SK-N-SH (cell line): Measurements from ENCODE around the gene CCN6. TPM values are rescaled to one million over a fixed set of nuclear protein-coding genes. Genes with fewer than 3 reads are reported as not detected.

Experiments
- CTCF ChIA-PET: fragments of 300-600, 350-600 bp; formaldehyde crosslinking; extraction: SDS; loops from one replicate; lab custom pipeline; 2021; lab: Yijun Ruan, JAX
- POLR2A ChIA-PET: fragments of 350-600 bp; sonication (Branson Sonifier 250); formaldehyde crosslinking; extraction: SDS; loops from one replicate; lab custom pipeline; 2020; ENCODE audit warnings: antibody characterized with exemption, inconsistent platforms; lab: Yijun Ruan, JAX
- DNase-seq: peaks from one replicate; pipeline ENCODE4 v3.0.0; 2012
- H2AFZ ChIP-seq: fragments of 200-600 bp; sonication (generic); 2 replicates; pipeline ENCODE4 v1.8.1; 2016; ENCODE audit warnings: antibody characterized with exemption, mild to moderate bottlenecking, low read depth
- H3F3A ChIP-seq: fragments of 200-600 bp; sonication (generic); replicated peaks from 2 replicates; pipeline ENCODE3; 2016; ENCODE audit warnings: antibody characterized with exemption, mild to moderate bottlenecking; ENCODE audit not compliant: insufficient read depth
- H3K27ac ChIP-seq, 2 experiments: fragments of 200-500 bp in 1 of 2; fragments of 200-600 bp in 1 of 2; sonication (Bioruptor generic) in 1 of 2; sonication (generic), shearing (Covaris generic) in 1 of 2; 2 replicates each; pipeline versions ENCODE4 v1.5.1 to v1.6.1; 2014 to 2016; ENCODE audit warnings: low read depth in 2 of 2, inconsistent platforms in 1 of 2, low read length in 1 of 2, mild to moderate bottlenecking in 1 of 2, mixed read lengths in 1 of 2
- H3K27me3 ChIP-seq: fragments of 200-600 bp; sonication (generic), shearing (Covaris generic); 2 replicates; pipeline ENCODE4 v1.6.1; 2016; ENCODE audit warnings: mixed run types; ENCODE audit not compliant: insufficient read depth
- H3K36me3 ChIP-seq, 2 experiments: fragments of 200-500 bp in 1 of 2; fragments of 200-600 bp in 1 of 2; sonication (Bioruptor generic) in 1 of 2; sonication (generic) in 1 of 2; replicated peaks in 1 of 2; 2 replicates each; pipeline versions ENCODE3 to v1.5.1; 2014 to 2016; ENCODE audit warnings: low read length in 1 of 2, mild to moderate bottlenecking in 1 of 2; ENCODE audit not compliant: insufficient read depth in 2 of 2, control insufficient read depth in 1 of 2
- H3K4me1 ChIP-seq, 2 experiments: fragments of 200-500 bp in 1 of 2; fragments of 200-600 bp in 1 of 2; sonication (Bioruptor generic) in 1 of 2; sonication (generic), shearing (Covaris generic) in 1 of 2; 2 replicates each; pipeline versions ENCODE4 v1.5.1 to v1.6.1; 2014 to 2016; ENCODE audit warnings: low read depth in 1 of 2, low read length in 1 of 2, mixed run types in 1 of 2; ENCODE audit not compliant: insufficient read depth in 2 of 2, control insufficient read depth in 1 of 2
- H3K4me2 ChIP-seq: fragments of 200-600 bp; sonication (generic), shearing (Covaris generic); 2 replicates; pipeline ENCODE4 v1.6.1; 2017; ENCODE audit warnings: mixed run types
- H3K4me3 ChIP-seq, 2 experiments: fragments of 200-500 bp in 1 of 2; fragments of 200-600 bp in 1 of 2; sonication (Bioruptor generic) in 1 of 2; sonication (generic), shearing (Covaris generic) in 1 of 2; 2 replicates each; pipeline versions ENCODE4 v1.5.1 to v1.8.1; 2014 to 2016; ENCODE audit warnings: low read depth in 2 of 2, inconsistent platforms in 1 of 2, low read length in 1 of 2, mild to moderate bottlenecking in 1 of 2, mixed read lengths in 1 of 2, moderate library complexity in 1 of 2
- H3K79me2 ChIP-seq: fragments of 200-600 bp; sonication (generic); 2 replicates; pipeline ENCODE4 v1.8.1; 2017; ENCODE audit warnings: mild to moderate bottlenecking; ENCODE audit not compliant: insufficient read depth
- H3K9ac ChIP-seq: fragments of 200-600 bp; sonication (generic); 2 replicates; pipeline ENCODE4 v1.6.1; 2017; ENCODE audit warnings: mixed run types
- H3K9me2 ChIP-seq: fragments of 200-600 bp; sonication (generic); 2 replicates; pipeline ENCODE4 v1.6.1; 2017; ENCODE audit warnings: mixed run types
- H3K9me3 ChIP-seq: fragments of 200-600 bp; sonication (generic); 2 replicates; pipeline ENCODE4 v1.6.1; 2017; ENCODE audit warnings: mixed run types, mild to moderate bottlenecking, moderate library complexity
- H4K20me1 ChIP-seq: fragments of 200-600 bp; sonication (generic); 2 replicates; pipeline ENCODE4 v1.6.1; 2017; ENCODE audit warnings: mild to moderate bottlenecking, mixed run types; ENCODE audit not compliant: insufficient read depth
- CHD2 ChIP-seq: fragments of 150-350 bp; IDR thresholded peaks from 2 replicates; pipeline ENCODE4 v1.6.1; 2018; ENCODE audit warnings: low read length; ENCODE audit not compliant: partially characterized antibody
- ELF1 ChIP-seq: IDR thresholded peaks from 2 replicates; pipeline ENCODE4 v1.4.0; 2012
- NFIC ChIP-seq: IDR thresholded peaks from 2 replicates; pipeline ENCODE4 v1.4.0; 2012; ENCODE audit warnings: borderline replicate concordance
- RFX5 ChIP-seq: IDR thresholded peaks from 2 replicates; pipeline ENCODE4 v1.6.1; 2012; ENCODE audit warnings: mild to moderate bottlenecking, improper control_type of control experiment, low read length
- SIN3A ChIP-seq: IDR thresholded peaks from 2 replicates; pipeline ENCODE4 v1.6.1; 2012; ENCODE audit warnings: low read depth, mild to moderate bottlenecking, low read length, moderate library complexity, borderline replicate concordance
- TAF1 ChIP-seq: IDR thresholded peaks from 2 replicates; pipeline ENCODE4 v1.6.1; 2012; ENCODE audit warnings: low read depth, mild to moderate bottlenecking, low read length, moderate library complexity, borderline replicate concordance
- TEAD4 ChIP-seq: IDR thresholded peaks from 2 replicates; pipeline ENCODE4 v1.4.0; 2012; ENCODE audit warnings: mild to moderate bottlenecking, borderline replicate concordance; ENCODE audit not compliant: insufficient read depth
- YY1 ChIP-seq: IDR thresholded peaks from 2 replicates; pipeline ENCODE4 v1.4.0; 2012; ENCODE audit warnings: low read depth, mild to moderate bottlenecking
- WGBS: methylation state at CpG from one replicate; pipeline ENCODE4 v1.1.6; 2017; ENCODE audit warnings: low lambda C conversion rate; 5-methylcytosine and 5-hydroxymethylcytosine counted together
- polyA plus RNA-seq, 3 experiments: library from polyadenylated mRNA; depleted of rRNA; stranded (reverse); fragments of >200 nt; gene quantifications; 2 replicates each; pipeline ENCODE4 v1.2.3, GENCODE V29; 2012
- TF ChIP-seq, protein P1 (sequence below): fragments of 200-600 bp; sonication (generic); IDR thresholded peaks from 2 replicates; pipeline ENCODE4 v1.6.1; 2017; ENCODE audit warnings: antibody characterized with exemption, mild to moderate bottlenecking, moderate library complexity
- TF ChIP-seq, protein P2 (sequence below): IDR thresholded peaks from 2 replicates; pipeline ENCODE4 v1.4.0; 2012; ENCODE audit warnings: low read depth, borderline replicate concordance

The CCN6 gene
- polyA plus RNA-seq, 1 of the 3 experiments (the other 2 are of a cell fraction), result not detected

DNA sequence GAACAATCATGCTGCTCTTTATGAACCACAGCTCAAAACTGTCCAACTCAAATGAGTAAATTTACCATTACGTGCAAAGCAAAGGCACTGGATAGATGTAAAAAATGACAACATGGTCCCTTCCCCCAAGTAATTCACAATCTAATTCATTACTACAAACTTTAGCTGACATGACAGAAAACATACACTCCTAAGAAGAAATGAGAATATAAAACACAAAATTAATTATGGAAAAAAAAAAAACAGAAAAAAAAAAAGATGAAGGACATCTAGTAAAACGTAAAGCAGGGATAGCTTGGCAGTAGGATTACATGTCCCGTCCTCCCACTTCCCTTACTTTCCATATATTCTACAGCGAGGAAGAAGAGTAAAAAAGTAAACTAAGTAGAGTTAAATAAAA, 27.7 kb downstream of the CCN6 start:
- H3K9me3 ChIP-seq, result no peaks in the 10 kb centered on the region
- CTCF ChIA-PET, result interaction anchor here (1.1 to 1.4 kb wide), 2 partner anchors 23 to 82 kb away, joined by 3 to 6 read pairs; no protein-coding TSS in a partner anchor
- no peaks in the 10 kb centered on the region for H3K9me2 ChIP-seq
- H3K9ac ChIP-seq, result no peak overlapping the region
- no peak overlapping the region for H3K4me3 ChIP-seq
- DNase-seq, result no peak
- no peak overlapping the region for H3K4me2 ChIP-seq
- 96% methylated on average over 4 of the region's 4 CpGs for WGBS
- no peaks in the 10 kb centered on the region for H4K20me1 ChIP-seq
- H2AFZ ChIP-seq, result no peak overlapping the region
- peaks cover 56 to 65% of the 10 kb centered on the region in 2 experiments for H3K36me3 ChIP-seq
- no peak for TF ChIP-seq SIN3A
- no peaks in the 10 kb centered on the region; the same call in 1 of the 2 replicates for H3K79me2 ChIP-seq
- no peaks in the 10 kb centered on the region for H3K27me3 ChIP-seq
- POLR2A ChIA-PET, result no interaction called here
- no peaks in the 10 kb centered on the region for H3F3A ChIP-seq
- H3K4me1 ChIP-seq, result peaks cover 2 to 5% of the 10 kb centered on the region in 2 experiments
- peak overlapping the region in 1 of 2 experiments; percentile 22; a peak in 1 of 4 replicates for H3K27ac ChIP-seq

DNA sequence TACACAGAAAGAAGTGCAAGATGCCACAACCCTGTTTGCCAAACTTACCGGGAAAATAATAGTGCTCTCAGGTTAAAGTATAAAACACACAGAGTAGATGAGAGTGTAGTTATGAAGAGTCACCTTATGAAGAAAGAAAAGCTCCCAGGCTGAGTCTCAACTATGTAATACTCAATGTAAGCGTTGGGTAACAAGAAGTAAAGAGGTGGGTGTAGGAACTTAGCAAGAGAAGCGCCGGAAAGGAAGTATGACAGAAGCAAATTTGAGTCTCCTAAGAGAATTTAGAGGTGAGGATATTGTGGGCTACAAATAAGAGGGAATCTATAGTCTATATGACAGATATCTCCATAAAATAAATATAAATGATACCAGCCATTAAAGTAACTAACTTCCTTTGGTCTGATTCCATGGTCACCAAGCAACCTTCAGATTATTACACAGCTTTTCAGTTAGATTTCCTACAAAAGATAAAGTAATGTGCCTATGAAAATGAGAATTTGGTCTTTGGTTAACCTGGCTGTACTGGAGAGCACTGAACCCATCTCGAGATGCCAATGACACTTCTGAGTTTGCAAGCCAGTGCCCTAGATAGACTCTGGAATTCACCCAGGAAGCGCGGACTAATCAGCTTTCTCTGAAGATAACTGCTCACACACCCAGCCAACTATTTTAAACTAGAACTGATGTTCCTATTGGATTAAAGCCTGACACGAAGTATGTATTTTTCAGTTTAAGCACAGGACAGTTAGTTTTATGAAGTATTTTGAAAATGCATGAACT, 31.6 kb downstream of the CCN6 start:
- CTCF ChIA-PET, result interaction anchor here (0.8 to 3.7 kb wide), 7 partner anchors 42 to 95 kb away, joined by 3 to 42 read pairs (median 3); no protein-coding TSS in a partner anchor
- DNase-seq, result no peak
- 95% methylated on average over 8 of the region's 8 CpGs for WGBS
- Histone ChIP-seq H3K4me2 (no peak overlapping the region), H4K20me1 (no peaks in the 10 kb centered on the region), H3K36me3 (peaks cover 23 to 34% of the 10 kb centered on the region in 2 experiments), H3F3A (peaks cover 4% of the 10 kb centered on the region), H3K27ac (no peak overlapping the region), H3K4me1 (peaks cover 2 to 5% of the 10 kb centered on the region in 2 experiments), H3K9ac (no peak overlapping the region), H3K27me3 (no peaks in the 10 kb centered on the region), H3K4me3 (no peak overlapping the region), H3K79me2 (no peaks in the 10 kb centered on the region; the same call in 1 of the 2 replicates), H2AFZ (no peak overlapping the region), H3K9me2 (no peaks in the 10 kb centered on the region), H3K9me3 (no peaks in the 10 kb centered on the region)
- TF ChIP-seq TEAD4 (no peak), YY1 (no peak), TAF1 (no peak), ELF1 (no peak), NFIC (no peak), RFX5 (no peak), CHD2 (no peak)
- TF ChIP-seq, protein P1, sequence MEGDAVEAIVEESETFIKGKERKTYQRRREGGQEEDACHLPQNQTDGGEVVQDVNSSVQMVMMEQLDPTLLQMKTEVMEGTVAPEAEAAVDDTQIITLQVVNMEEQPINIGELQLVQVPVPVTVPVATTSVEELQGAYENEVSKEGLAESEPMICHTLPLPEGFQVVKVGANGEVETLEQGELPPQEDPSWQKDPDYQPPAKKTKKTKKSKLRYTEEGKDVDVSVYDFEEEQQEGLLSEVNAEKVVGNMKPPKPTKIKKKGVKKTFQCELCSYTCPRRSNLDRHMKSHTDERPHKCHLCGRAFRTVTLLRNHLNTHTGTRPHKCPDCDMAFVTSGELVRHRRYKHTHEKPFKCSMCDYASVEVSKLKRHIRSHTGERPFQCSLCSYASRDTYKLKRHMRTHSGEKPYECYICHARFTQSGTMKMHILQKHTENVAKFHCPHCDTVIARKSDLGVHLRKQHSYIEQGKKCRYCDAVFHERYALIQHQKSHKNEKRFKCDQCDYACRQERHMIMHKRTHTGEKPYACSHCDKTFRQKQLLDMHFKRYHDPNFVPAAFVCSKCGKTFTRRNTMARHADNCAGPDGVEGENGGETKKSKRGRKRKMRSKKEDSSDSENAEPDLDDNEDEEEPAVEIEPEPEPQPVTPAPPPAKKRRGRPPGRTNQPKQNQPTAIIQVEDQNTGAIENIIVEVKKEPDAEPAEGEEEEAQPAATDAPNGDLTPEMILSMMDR, result no peak
- TF ChIP-seq, protein P2, sequence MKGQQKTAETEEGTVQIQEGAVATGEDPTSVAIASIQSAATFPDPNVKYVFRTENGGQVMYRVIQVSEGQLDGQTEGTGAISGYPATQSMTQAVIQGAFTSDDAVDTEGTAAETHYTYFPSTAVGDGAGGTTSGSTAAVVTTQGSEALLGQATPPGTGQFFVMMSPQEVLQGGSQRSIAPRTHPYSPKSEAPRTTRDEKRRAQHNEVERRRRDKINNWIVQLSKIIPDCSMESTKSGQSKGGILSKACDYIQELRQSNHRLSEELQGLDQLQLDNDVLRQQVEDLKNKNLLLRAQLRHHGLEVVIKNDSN, result no peak
- POLR2A ChIA-PET, result interaction anchor here (0.8 kb wide), 1 partner anchor 37 kb away, joined by 3 read pairs; no protein-coding TSS in a partner anchor
